Measurements from ENCODE around the gene SMCO1. TPM values are rescaled to one million over a fixed set of nuclear protein-coding genes. Genes with fewer than 3 reads are reported as not detected.

The SMCO1 gene
- total and polyA plus RNA-seq, 2 donors from 2014 or later, result not detected

DNA sequence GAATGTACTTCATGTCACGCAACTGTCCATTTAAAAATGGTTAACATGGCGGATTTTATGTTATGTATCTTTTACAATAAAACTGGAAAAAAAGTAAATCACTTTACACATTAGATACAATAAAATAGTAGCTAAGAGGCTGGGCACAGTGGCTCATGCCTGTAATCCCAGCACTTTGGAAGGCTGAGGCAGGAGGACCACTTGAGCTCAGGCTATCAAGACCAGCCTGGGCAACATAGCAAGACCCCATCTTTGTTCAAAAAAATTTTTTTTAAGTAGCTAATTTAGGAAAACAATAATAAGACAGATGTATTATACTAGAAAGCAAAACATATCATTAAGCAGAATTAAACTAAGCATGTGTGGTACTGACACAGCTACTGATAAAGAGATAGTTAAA is 23.1 kb downstream of the SMCO1 start:
- FAIRE-seq (no peak), DNase-seq (no peak)
- no peak overlapping the region for H3K4me3 ChIP-seq (ENCODE audit: low read length in 3 of 3)
- TF ChIP-seq, protein P1, sequence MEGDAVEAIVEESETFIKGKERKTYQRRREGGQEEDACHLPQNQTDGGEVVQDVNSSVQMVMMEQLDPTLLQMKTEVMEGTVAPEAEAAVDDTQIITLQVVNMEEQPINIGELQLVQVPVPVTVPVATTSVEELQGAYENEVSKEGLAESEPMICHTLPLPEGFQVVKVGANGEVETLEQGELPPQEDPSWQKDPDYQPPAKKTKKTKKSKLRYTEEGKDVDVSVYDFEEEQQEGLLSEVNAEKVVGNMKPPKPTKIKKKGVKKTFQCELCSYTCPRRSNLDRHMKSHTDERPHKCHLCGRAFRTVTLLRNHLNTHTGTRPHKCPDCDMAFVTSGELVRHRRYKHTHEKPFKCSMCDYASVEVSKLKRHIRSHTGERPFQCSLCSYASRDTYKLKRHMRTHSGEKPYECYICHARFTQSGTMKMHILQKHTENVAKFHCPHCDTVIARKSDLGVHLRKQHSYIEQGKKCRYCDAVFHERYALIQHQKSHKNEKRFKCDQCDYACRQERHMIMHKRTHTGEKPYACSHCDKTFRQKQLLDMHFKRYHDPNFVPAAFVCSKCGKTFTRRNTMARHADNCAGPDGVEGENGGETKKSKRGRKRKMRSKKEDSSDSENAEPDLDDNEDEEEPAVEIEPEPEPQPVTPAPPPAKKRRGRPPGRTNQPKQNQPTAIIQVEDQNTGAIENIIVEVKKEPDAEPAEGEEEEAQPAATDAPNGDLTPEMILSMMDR (IDR thresholded peaks at IDR 0.05; ENCODE audit: borderline replicate concordance, extremely low read depth, insufficient read depth), result no peak
- H3K36me3 ChIP-seq (ENCODE audit: control insufficient read depth in 2 of 3, insufficient read depth in 3 of 3, low read length in 3 of 3), result peaks cover 0 to 3% (median 2%) of the 10 kb centered on the region in 3 donors
- H3K27me3 ChIP-seq (ENCODE audit: control insufficient read depth, insufficient read depth, low read length), result no peaks in the 10 kb centered on the region
- H3K9me3 ChIP-seq (ENCODE audit: control insufficient read depth in 2 of 3, insufficient read depth in 1 of 3, low read length in 3 of 3), result no peaks in the 10 kb centered on the region
- no peak overlapping the region for H3K27ac ChIP-seq (ENCODE audit: low read depth in 2 of 2, low read length in 2 of 2)
- no peaks in the 10 kb centered on the region for H3K4me1 ChIP-seq (ENCODE audit: control insufficient read depth in 2 of 3, insufficient read depth in 2 of 3, low read depth in 1 of 3, low read length in 3 of 3)
- intact Hi-C loops (cut with DNase I), result no loop called here
- no peak overlapping the region for H3K9ac ChIP-seq (ENCODE audit: low read length in 3 of 3)

DNA sequence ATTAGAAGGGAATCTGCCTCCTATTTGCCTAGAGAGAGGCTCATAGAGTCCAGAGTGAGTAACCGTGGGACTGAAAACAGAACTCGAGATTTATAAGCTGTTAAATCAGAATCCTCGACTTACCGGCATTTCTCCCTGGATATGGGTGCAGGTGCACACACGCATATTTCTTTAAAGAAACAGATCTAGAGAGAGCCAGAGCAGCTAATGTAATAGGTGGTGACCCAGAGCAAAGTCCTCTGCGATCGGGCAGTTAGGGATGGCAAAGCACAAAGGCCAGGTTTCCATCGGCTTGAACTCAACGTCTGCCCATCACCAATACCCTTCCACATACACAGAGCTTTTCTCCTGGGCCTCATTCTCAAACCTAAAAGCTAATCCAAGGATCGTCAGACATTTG is 25.4 kb downstream of the SMCO1 start:
- no peak for FAIRE-seq
- TF ChIP-seq, protein P1 (IDR thresholded peaks at IDR 0.05; ENCODE audit: borderline replicate concordance, extremely low read depth, insufficient read depth), result no peak

DNA sequence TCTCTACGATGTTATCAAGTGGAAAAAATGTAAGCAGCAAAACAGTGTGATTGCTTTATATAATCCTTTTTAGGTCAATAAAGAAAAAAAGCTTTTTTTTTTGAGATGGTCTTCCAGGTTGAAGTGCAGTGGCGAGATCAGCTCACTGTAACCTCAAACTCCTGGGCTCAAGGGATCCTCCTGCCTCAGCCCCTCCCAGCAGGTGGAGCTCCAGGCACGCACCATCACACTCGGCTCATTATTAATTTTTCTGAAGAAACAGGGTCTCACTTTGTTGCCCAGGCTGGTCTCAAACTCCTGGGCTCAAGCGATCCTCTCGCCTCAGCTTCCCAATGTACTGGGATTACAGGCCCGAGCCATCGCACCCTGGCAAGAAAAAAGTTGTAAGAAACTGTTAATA is 28.9 kb downstream of the SMCO1 start:
- DNase-seq, result no peak
- Histone ChIP-seq H3K9ac (ENCODE audit: low read length in 3 of 3) (no peak overlapping the region), H3K27ac (ENCODE audit: low read depth in 2 of 2, low read length in 2 of 2) (no peak overlapping the region), H3K9me3 (ENCODE audit: control insufficient read depth in 2 of 3, insufficient read depth in 1 of 3, low read length in 3 of 3) (no peaks in the 10 kb centered on the region), H3K36me3 (ENCODE audit: control insufficient read depth in 2 of 3, insufficient read depth in 3 of 3, low read length in 3 of 3) (peaks cover 9 to 24% (median 16%) of the 10 kb centered on the region in 3 donors), H3K4me3 (ENCODE audit: low read length in 3 of 3) (no peak overlapping the region), H3K4me1 (ENCODE audit: control insufficient read depth in 2 of 3, insufficient read depth in 2 of 3, low read depth in 1 of 3, low read length in 3 of 3) (no peaks in the 10 kb centered on the region), H3K27me3 (ENCODE audit: control insufficient read depth, insufficient read depth, low read length) (no peaks in the 10 kb centered on the region)
- FAIRE-seq, result no peak
- intact Hi-C loops (cut with DNase I), result no loop called here
- TF ChIP-seq, protein P1 (IDR thresholded peaks at IDR 0.05; ENCODE audit: borderline replicate concordance, extremely low read depth, insufficient read depth), result no peak

More for the DNA sequence above, 25.4 kb downstream of the SMCO1 start:
- no peaks in the 10 kb centered on the region for H3K4me1 ChIP-seq (ENCODE audit: control insufficient read depth in 2 of 3, insufficient read depth in 2 of 3, low read depth in 1 of 3, low read length in 3 of 3)
- H3K4me3 ChIP-seq (ENCODE audit: low read length in 3 of 3), result no peak overlapping the region
- intact Hi-C loops (cut with DNase I), result no loop called here
- H3K27me3 ChIP-seq (ENCODE audit: control insufficient read depth, insufficient read depth, low read length), result no peaks in the 10 kb centered on the region
- no peaks in the 10 kb centered on the region for H3K9me3 ChIP-seq (ENCODE audit: control insufficient read depth in 2 of 3, insufficient read depth in 1 of 3, low read length in 3 of 3)
- DNase-seq, result no peak
- H3K27ac ChIP-seq (ENCODE audit: low read depth in 2 of 2, low read length in 2 of 2), result no peak overlapping the region
- H3K36me3 ChIP-seq (ENCODE audit: control insufficient read depth in 2 of 3, insufficient read depth in 3 of 3, low read length in 3 of 3), result peaks cover 3 to 16% (median 11%) of the 10 kb centered on the region in 3 donors
- no peak overlapping the region for H3K9ac ChIP-seq (ENCODE audit: low read length in 3 of 3)

DNA sequence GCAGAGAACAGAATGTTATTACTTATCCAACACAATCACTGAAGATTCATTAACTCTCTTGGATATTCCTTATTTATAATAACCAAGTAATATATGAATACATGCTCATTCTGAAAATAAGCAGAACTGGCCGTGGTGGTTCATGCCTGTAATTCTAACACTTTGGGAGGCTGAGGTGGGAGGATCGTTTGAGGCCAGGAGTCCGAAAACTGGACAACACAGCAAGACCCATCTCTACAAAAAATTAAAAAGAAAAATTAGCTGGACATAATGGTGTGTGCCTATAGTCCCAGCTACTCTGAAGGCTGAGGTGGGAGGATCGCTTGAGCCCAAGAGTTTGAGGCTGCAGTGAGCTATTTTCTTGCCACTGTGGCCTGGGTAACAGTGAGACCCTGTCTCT is 37.5 kb downstream of the SMCO1 start:
- DNase-seq (no peak), FAIRE-seq (no peak)
- peaks cover 4 to 5% (median 4%) of the 10 kb centered on the region in 3 donors for H3K36me3 ChIP-seq (ENCODE audit: control insufficient read depth in 2 of 3, insufficient read depth in 3 of 3, low read length in 3 of 3)
- H3K27ac ChIP-seq (ENCODE audit: low read depth in 2 of 2, low read length in 2 of 2), result no peak overlapping the region
- TF ChIP-seq, protein P1 (IDR thresholded peaks at IDR 0.05; ENCODE audit: borderline replicate concordance, extremely low read depth, insufficient read depth), result no peak
- H3K9me3 ChIP-seq (ENCODE audit: control insufficient read depth in 2 of 3, insufficient read depth in 1 of 3, low read length in 3 of 3), result no peaks in the 10 kb centered on the region
- H3K9ac ChIP-seq (ENCODE audit: low read length in 3 of 3), result no peak overlapping the region
- H3K27me3 ChIP-seq (ENCODE audit: control insufficient read depth, insufficient read depth, low read length), result no peaks in the 10 kb centered on the region
- no peaks in the 10 kb centered on the region for H3K4me1 ChIP-seq (ENCODE audit: control insufficient read depth in 2 of 3, insufficient read depth in 2 of 3, low read depth in 1 of 3, low read length in 3 of 3)
- H3K4me3 ChIP-seq (ENCODE audit: low read length in 3 of 3), result no peak overlapping the region
- intact Hi-C loops (cut with DNase I), result no loop called here
